ENCODE data around the gene EVI2B.
"Not testable (repeated sequence)": the region's sequence is repeated elsewhere in the genome, so short reads cannot be mapped to it uniquely, and the experiment has no call there.

- not testable (repeated sequence) for TF ChIP-seq POLR2A, CTCF (IDR thresholded peaks at IDR 0.05)
Measured at GRCh38 chr17:31312223-31312622, 1.6 kb downstream of the EVI2B start.

Data from thyroid gland (tissue), 4 donors.